Measurements from ENCODE around the gene NTF3. TPM values are rescaled to one million over a fixed set of nuclear protein-coding genes. Genes with fewer than 3 reads are reported as not detected.

The NTF3 gene
- total and polyA plus RNA-seq, 9 of the 15 experiments (the other 6 are each of a cell fraction or from before 2014, with no cell fraction given): not detected

- Histone ChIP-seq H3K9me3 (replicated peaks; ENCODE audit: control insufficient read depth, insufficient read depth, low read depth, low read length) (no peaks in the 10 kb centered on the region), H3K36me3 (ENCODE audit: control insufficient read depth, insufficient read depth, low read length) (no peaks in the 10 kb centered on the region), H3K9me1 (ENCODE audit: control insufficient read depth, insufficient read depth, low read length) (no peaks in the 10 kb centered on the region), H4K20me1 (replicated peaks; ENCODE audit: control insufficient read depth, insufficient read depth, low read length) (no peaks in the 10 kb centered on the region), H3K4me1 (replicated peaks in 1 of 2; ENCODE audit: control insufficient read depth in 2 of 2, insufficient read depth in 2 of 2, low read length in 2 of 2) (no peaks in the 10 kb centered on the region), H3K27ac (ENCODE audit: extremely low read depth, low read depth, low read length) (no peak overlapping the region), H3K27me3 (ENCODE audit: control insufficient read depth in 2 of 2, insufficient read depth in 2 of 2, low read length in 2 of 2) (peaks cover 0 to 20% of the 10 kb centered on the region in 2 experiments; a peak in 4 of 5 replicates), H3K79me2 (ENCODE audit: control insufficient read depth, insufficient read depth, low read length) (no peaks in the 10 kb centered on the region), H3K4me2 (ENCODE audit: insufficient read depth, low read length) (no peak overlapping the region), H3K4me3 (no peak overlapping the region), H2AFZ (ENCODE audit: low read depth, low read length) (no peak overlapping the region), H3K9ac (ENCODE audit: insufficient read depth in 1 of 2, low read depth in 2 of 2, low read length in 2 of 2) (no peak overlapping the region)
- DNase-seq (ENCODE audit: extremely low read depth in 1 of 4, low spot score in 3 of 4) (no peak), ATAC-seq (no peak), FAIRE-seq (no peak)
- 0% methylated on average over 10 of the region's 11 CpGs for WGBS (ENCODE audit: insufficient coverage, low coverage, missing lambda C conversion rate)
- no TSS peak for BruUV-seq (replicated peaks)
- TF ChIP-seq ZNF583 (CRISPR knock-in tag; IDR thresholded peaks at IDR 0.05) (no peak), E2F3 (CRISPR knock-in tag; IDR thresholded peaks at IDR 0.05) (no peak), BRCA1 (IDR thresholded peaks at IDR 0.05) (no peak), BRCA1 (CRISPR knock-in tag; IDR thresholded peaks at IDR 0.05) (no peak), RBM17 (IDR thresholded peaks at IDR 0.05; ENCODE audit: borderline replicate concordance, low read depth, low read length) (no peak), RBM34 (IDR thresholded peaks at IDR 0.05; ENCODE audit: borderline replicate concordance, insufficient read depth, low read length) (no peak), RCOR1 (IDR thresholded peaks at IDR 0.05; ENCODE audit: borderline replicate concordance in 1 of 2, low read depth in 2 of 2, low read length in 2 of 2) (no peak), MNT (conservative IDR thresholded peaks at IDR 0.05) (no peak), ZBTB49 (CRISPR knock-in tag; IDR thresholded peaks at IDR 0.05; ENCODE audit: borderline replicate concordance) (no peak), NUFIP1 (IDR thresholded peaks at IDR 0.05; ENCODE audit: partially characterized antibody) (no peak), NFE2 (IDR thresholded peaks at IDR 0.05; ENCODE audit: low read depth) (no peak)
- POLR2A ChIA-PET: interaction anchor here (1.5 kb wide), 1 partner anchor 9 kb away, joined by 3 read pairs; no protein-coding TSS in a partner anchor
- in situ Hi-C loops (cut with MboI): loop anchor here (10.0 kb wide), 1 partner anchor 243 kb away; no protein-coding TSS in a partner anchor
- intact Hi-C loops (cut with micrococcal nuclease): no loop called here
- CTCF ChIA-PET (ENCODE audit: low intra/inter-chr PET ratio): no interaction called here
Measured at GRCh38 chr12:5437589-5437988, 5.7 kb downstream of the NTF3 start.

Measured in K562 (cell line).